Mesodermal cell (in vitro differentiated cells): ENCODE data around the gene HID1.
"Not testable (repeated sequence)": the region's sequence is repeated elsewhere in the genome, so short reads cannot be mapped to it uniquely, and the experiment has no call there.

Experiments
- H3K27ac ChIP-seq: 2 replicates; pipeline ENCODE4 v1.7.0; 2013; ENCODE audit warnings: mild to moderate bottlenecking, low read depth, low read length, moderate library complexity; ENCODE audit not compliant: severe bottlenecking
- H3K36me3 ChIP-seq: 2 replicates; pipeline ENCODE4 v1.7.1; 2013; ENCODE audit warnings: mild to moderate bottlenecking, low read length, moderate library complexity; ENCODE audit not compliant: control insufficient read depth, insufficient read depth
- H3K4me1 ChIP-seq: one replicate; pipeline ENCODE4 v1.7.1; 2013; ENCODE audit warnings: mild to moderate bottlenecking, low read length; ENCODE audit not compliant: insufficient read depth, control insufficient read depth, poor library complexity, severe bottlenecking
- H3K4me3 ChIP-seq: 2 replicates; pipeline ENCODE4 v1.7.0; 2013; ENCODE audit warnings: low read length, control low read depth, mild to moderate bottlenecking; ENCODE audit not compliant: insufficient read depth, poor library complexity, severe bottlenecking; ENCODE audit errors: extremely low read depth
- H3K9me3 ChIP-seq: 2 replicates; pipeline ENCODE4 v1.7.1; 2013; ENCODE audit warnings: mild to moderate bottlenecking, low read length, moderate library complexity; ENCODE audit not compliant: control insufficient read depth
- WGBS, 2 experiments: methylation state at CpG; one replicate each; pipeline ENCODE4 v1.1.5; 2013; ENCODE audit warnings: missing lambda C conversion rate in 2 of 2; ENCODE audit not compliant: insufficient coverage in 2 of 2; 5-methylcytosine and 5-hydroxymethylcytosine counted together

Gene HID1

GRCh38 chr17:74969501-74969900 lies 3.1 kb downstream of the HID1 start:
- not testable (repeated sequence) for H3K9me3 ChIP-seq, H3K4me3 ChIP-seq, H3K36me3 ChIP-seq, H3K27ac ChIP-seq, H3K4me1 ChIP-seq
- WGBS, 2 experiments, result 93 to 100% methylated on average over 3 of the region's 5 CpGs

- no peaks in the 10 kb centered on the region for H3K36me3 ChIP-seq
- no peaks in the 10 kb centered on the region for H3K9me3 ChIP-seq
- no peak overlapping the region for H3K4me3 ChIP-seq
- peaks cover 4% of the 10 kb centered on the region for H3K4me1 ChIP-seq
- H3K27ac ChIP-seq, result no peak overlapping the region
- WGBS, 2 experiments, result 90 to 97% methylated on average over 2 to 5 of the region's 5 CpGs
These were observed 4.2 kb downstream of the HID1 start for GRCh38 chr17:74968361-74968780.

GRCh38 chr17:74964988-74965622 lies 7.5 kb downstream of the HID1 start:
- Histone ChIP-seq H3K27ac (no peak overlapping the region), H3K9me3 (no peaks in the 10 kb centered on the region), H3K4me3 (no peak overlapping the region), H3K4me1 (no peaks in the 10 kb centered on the region), H3K36me3 (no peaks in the 10 kb centered on the region)
- WGBS, 2 experiments, result 88 to 94% methylated on average over 13 to 14 of the region's 14 CpGs

GRCh38 chr17:74964246-74964761 lies 8.3 kb downstream of the HID1 start:
- Histone ChIP-seq H3K4me1 (no peaks in the 10 kb centered on the region), H3K4me3 (no peak overlapping the region), H3K27ac (no peak overlapping the region), H3K9me3 (no peaks in the 10 kb centered on the region), H3K36me3 (no peaks in the 10 kb centered on the region)
- WGBS, 2 experiments, result 89 to 91% methylated on average over 9 to 12 of the region's 12 CpGs

- whole genome bisulfite sequencing, 2 experiments, result 65 to 75% methylated on average over 10 to 11 of the region's 12 CpGs
- Histone ChIP-seq H3K4me1 (no peaks in the 10 kb centered on the region), H3K9me3 (no peaks in the 10 kb centered on the region), H3K36me3 (no peaks in the 10 kb centered on the region), H3K27ac (no peak overlapping the region), H3K4me3 (no peak overlapping the region)
These were observed 8.9 kb downstream of the HID1 start for GRCh38 chr17:74963656-74964055.

- no peaks in the 10 kb centered on the region for H3K36me3 ChIP-seq
- no peak overlapping the region for H3K4me3 ChIP-seq
- no peaks in the 10 kb centered on the region for H3K4me1 ChIP-seq
- no peak overlapping the region for H3K27ac ChIP-seq
- WGBS, 2 experiments, result 82 to 90% methylated on average over 12 to 15 of the region's 18 CpGs
- no peaks in the 10 kb centered on the region for H3K9me3 ChIP-seq
These were observed 9.8 kb downstream of the HID1 start for GRCh38 chr17:74962622-74963394.

- Histone ChIP-seq H3K27ac (no peak overlapping the region), H3K4me3 (no peak overlapping the region), H3K9me3 (no peaks in the 10 kb centered on the region), H3K36me3 (no peaks in the 10 kb centered on the region), H3K4me1 (no peaks in the 10 kb centered on the region)
- WGBS, 2 experiments, result 49 to 54% methylated on average over 16 to 21 of the region's 23 CpGs
These were observed 10.8 kb downstream of the HID1 start for GRCh38 chr17:74961657-74962350.

- WGBS, 2 experiments, result 0 to 25% methylated on average over 2 to 12 of the region's 19 CpGs
- Histone ChIP-seq H3K4me1 (no peaks in the 10 kb centered on the region), H3K9me3 (no peaks in the 10 kb centered on the region), H3K27ac (no peak overlapping the region), H3K36me3 (no peaks in the 10 kb centered on the region), H3K4me3 (no peak overlapping the region)
These were observed 11.8 kb downstream of the HID1 start for GRCh38 chr17:74960570-74961342.

- 77 to 89% methylated on average over 6 to 12 of the region's 14 CpGs for WGBS, 2 experiments
- no peaks in the 10 kb centered on the region for H3K4me1 ChIP-seq
- no peaks in the 10 kb centered on the region for H3K9me3 ChIP-seq
- no peak overlapping the region for H3K27ac ChIP-seq
- no peak overlapping the region for H3K4me3 ChIP-seq
- H3K36me3 ChIP-seq, result no peaks in the 10 kb centered on the region
These were observed 12.6 kb downstream of the HID1 start for GRCh38 chr17:74959826-74960515.
